IgD-negative memory B cell (primary cell): ENCODE measurements around the gene RCAN1. TPM values are rescaled to one million over a fixed set of nuclear protein-coding genes. Genes with fewer than 3 reads are reported as not detected.

ENCODE experiments used
- H3K27ac Mint-ChIP-seq, 3 donors: one replicate each; pipeline ENCODE4 v1.8.0; 2020 to 2022; ENCODE audit warnings: mild to moderate bottlenecking in 3 of 3, mixed read lengths in 3 of 3, moderate library complexity in 1 of 3
- H3K27me3 Mint-ChIP-seq: one replicate; pipeline ENCODE4 v1.8.0; 2021; ENCODE audit warnings: mixed read lengths
- H3K36me3 Mint-ChIP-seq: one replicate; pipeline ENCODE4 v1.8.0; 2020; ENCODE audit warnings: mild to moderate bottlenecking, mixed read lengths
- H3K4me1 Mint-ChIP-seq, 3 donors: one replicate each; pipeline ENCODE4 v1.8.0; 2020 to 2022; ENCODE audit warnings: mixed read lengths in 3 of 3, mild to moderate bottlenecking in 1 of 3
- H3K4me3 Mint-ChIP-seq, 4 donors: one replicate each; pipeline ENCODE4 v1.8.0; 2020 to 2022; ENCODE audit warnings: mild to moderate bottlenecking in 4 of 4, mixed read lengths in 4 of 4, moderate library complexity in 3 of 4
- H3K9me3 Mint-ChIP-seq, 3 donors: one replicate each; pipeline ENCODE4 v1.8.0; 2020 to 2021; ENCODE audit warnings: mixed read lengths in 3 of 3, mild to moderate bottlenecking in 1 of 3
- polyA plus RNA-seq: library from polyadenylated mRNA; unstranded; fragments of 300-500 nt; fragmentation: Illumina TruSeq; gene quantifications from one replicate; pipeline ENCODE4 v1.2.3, GENCODE V29; 2021

Gene RCAN1
- polyA plus RNA-seq, 1 donor from 2014 or later, result 6.3 TPM

DNA sequence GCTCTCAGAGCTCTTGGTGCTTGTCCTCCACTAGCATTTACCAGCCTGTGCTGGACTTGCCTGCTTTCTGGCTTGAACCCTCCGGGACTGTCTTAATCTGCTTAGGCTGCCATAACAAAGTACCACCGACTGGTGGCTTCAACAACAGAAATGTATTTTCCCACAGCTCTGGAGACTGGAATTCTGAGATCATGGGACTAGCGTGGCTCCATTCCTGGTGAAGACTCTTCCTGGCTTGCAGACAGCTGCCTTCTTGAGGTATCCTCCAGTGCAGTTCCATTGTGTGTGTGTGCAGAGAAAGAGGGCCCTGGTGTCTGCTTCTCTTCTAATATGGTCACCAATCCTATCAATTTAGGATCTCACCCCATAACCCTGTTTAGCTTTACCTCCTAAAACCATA is 22.0 kb upstream of the RCAN1 start:
- peaks cover 18% of the 10 kb centered on the region for H3K27me3 Mint-ChIP-seq
- H3K36me3 Mint-ChIP-seq, result peaks cover 1% of the 10 kb centered on the region
- peaks cover 11 to 19% (median 15%) of the 10 kb centered on the region in 3 donors for H3K4me1 Mint-ChIP-seq
- H3K9me3 Mint-ChIP-seq, result no peaks in the 10 kb centered on the region
- H3K27ac Mint-ChIP-seq, result no peak overlapping the region
- no peak overlapping the region for H3K4me3 Mint-ChIP-seq

DNA sequence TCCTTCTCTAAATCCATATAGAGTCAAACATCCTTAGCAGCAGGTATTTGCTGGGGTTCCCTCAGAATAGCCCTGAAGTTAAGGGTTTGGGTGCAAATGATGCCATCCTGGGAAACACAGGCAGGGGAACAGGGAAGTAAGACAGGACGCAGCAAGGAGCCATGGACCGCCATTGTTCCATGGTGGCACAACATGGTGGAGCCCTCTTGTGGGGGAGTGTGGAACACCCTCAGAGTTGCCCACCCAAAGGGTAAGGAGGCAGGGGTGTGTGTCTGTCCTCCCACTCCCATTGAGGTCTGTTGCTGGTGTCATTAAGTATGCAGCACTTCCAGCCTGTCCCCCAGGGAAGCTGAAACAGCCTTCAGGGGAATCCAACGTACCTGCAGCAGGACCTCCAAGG is 20.4 kb upstream of the RCAN1 start:
- Mint-ChIP-seq H3K9me3 (no peaks in the 10 kb centered on the region), H3K4me3 (no peak overlapping the region), H3K27ac (no peak overlapping the region), H3K36me3 (peaks cover 1% of the 10 kb centered on the region), H3K4me1 (peaks cover 5 to 8% (median 5%) of the 10 kb centered on the region in 3 donors), H3K27me3 (peaks cover 18% of the 10 kb centered on the region)

DNA sequence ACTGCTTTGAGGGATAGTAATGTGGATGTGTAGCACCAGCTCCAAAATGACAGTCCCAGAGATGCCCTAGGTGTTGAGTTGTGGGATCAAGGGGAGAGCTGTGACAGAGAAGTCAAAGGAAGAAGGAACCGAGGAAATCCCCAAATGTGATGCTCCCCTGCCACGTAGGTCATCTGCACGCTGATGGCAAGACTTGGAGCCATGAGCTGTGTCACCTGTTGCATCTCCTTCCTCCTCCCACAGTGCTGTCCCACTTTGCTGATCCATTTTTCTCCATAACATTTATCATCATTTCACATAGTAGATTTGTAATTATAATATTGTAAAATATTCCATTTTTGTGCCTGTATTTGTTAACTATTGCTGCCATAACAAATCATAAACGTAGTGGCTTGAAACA is 17.6 kb upstream of the RCAN1 start:
- Mint-ChIP-seq H3K4me3 (no peak overlapping the region), H3K27me3 (peaks cover 18% of the 10 kb centered on the region), H3K9me3 (no peaks in the 10 kb centered on the region), H3K27ac (no peak overlapping the region), H3K36me3 (peaks cover 1% of the 10 kb centered on the region), H3K4me1 (no peaks in the 10 kb centered on the region)

DNA sequence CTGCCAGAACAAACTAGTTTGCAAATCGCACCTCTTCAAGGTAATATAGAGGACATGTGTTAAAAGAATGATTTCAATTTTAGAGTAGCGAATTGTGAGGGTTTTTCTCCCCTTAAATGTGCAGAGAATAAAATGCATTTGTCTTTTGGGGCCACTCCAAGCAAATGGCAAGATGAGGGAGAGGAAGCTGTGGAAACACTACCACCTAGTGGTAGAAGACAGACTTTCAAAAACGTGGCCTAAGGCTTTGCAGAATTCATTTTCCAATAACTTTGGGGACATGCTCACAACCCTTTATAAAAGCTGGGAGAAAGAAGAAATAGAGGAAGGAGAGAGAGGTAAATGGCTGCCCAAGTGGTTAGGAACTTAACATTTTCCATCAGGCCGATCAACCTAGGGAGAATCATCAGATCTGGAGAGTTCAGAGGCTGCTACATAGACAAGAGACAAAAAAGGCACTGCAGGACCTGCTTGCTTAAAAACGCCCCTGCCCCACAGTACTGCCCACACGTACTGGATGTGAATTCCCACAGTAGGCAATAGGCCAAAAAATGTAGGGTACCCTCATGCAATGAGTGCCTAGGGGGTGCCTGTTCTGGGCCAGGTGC is 15.7 kb upstream of the RCAN1 start:
- Mint-ChIP-seq H3K36me3 (peaks cover 1% of the 10 kb centered on the region), H3K9me3 (no peaks in the 10 kb centered on the region), H3K27me3 (peaks cover 20% of the 10 kb centered on the region), H3K4me3 (no peak overlapping the region), H3K4me1 (no peaks in the 10 kb centered on the region), H3K27ac (no peak overlapping the region)

DNA sequence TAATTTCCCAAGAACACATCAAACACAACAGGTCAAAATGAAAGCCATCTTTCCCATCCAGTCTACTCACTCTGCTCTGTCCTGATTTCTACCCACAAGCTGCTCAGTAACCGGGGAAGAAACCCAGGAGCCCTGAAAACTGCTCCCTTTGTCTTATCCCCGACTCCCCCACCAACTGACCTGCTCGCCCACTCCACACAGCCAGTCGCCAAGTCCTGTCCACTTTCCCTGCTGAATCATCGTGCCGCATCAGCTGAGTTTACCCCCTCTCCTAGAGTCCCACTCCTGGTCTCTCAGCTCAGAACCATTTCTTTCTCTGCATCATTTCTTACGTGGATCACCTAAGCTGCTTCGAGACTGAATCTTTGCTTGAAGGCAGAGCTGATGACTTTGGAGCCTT is 11.2 kb upstream of the RCAN1 start:
- no peak overlapping the region for H3K27ac Mint-ChIP-seq
- peaks cover 0 to 9% (median 3%) of the 10 kb centered on the region in 3 donors for H3K4me1 Mint-ChIP-seq
- H3K27me3 Mint-ChIP-seq, result peaks cover 8% of the 10 kb centered on the region
- H3K4me3 Mint-ChIP-seq, result no peak overlapping the region
- no peaks in the 10 kb centered on the region for H3K9me3 Mint-ChIP-seq
- H3K36me3 Mint-ChIP-seq, result peaks cover 1% of the 10 kb centered on the region

DNA sequence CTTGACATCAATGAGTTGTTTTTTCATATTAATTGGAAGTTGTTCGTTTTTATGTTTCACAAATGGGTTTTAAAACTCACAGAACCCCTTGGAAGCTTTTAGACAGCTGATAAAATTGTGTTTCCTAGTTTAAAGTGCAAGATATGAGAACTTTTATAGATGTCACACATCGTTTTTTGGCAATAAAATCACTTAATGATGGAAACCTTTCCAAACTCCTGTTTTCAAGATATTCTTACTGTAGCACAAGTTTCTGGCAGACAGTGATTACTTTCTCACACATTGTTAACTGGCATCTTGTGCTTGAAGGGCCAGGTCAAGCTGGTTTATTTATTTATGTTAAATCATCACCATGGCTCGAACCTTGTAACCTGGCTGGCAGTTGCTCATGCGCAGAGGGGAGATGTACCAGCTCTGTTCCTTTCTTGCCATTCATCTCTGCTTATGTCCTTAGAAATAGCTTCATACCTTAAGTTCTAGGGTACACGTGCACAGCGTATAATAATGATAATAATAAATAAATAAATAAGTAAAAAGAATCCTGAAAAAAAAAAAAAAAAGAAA is 10.2 kb upstream of the RCAN1 start:
- no peaks in the 10 kb centered on the region for H3K9me3 Mint-ChIP-seq
- H3K36me3 Mint-ChIP-seq, result peaks cover 1% of the 10 kb centered on the region
- peaks cover 0 to 9% (median 3%) of the 10 kb centered on the region in 3 donors for H3K4me1 Mint-ChIP-seq
- H3K4me3 Mint-ChIP-seq, result no peak overlapping the region
- H3K27me3 Mint-ChIP-seq, result peaks cover 8% of the 10 kb centered on the region
- H3K27ac Mint-ChIP-seq, result no peak overlapping the region

DNA sequence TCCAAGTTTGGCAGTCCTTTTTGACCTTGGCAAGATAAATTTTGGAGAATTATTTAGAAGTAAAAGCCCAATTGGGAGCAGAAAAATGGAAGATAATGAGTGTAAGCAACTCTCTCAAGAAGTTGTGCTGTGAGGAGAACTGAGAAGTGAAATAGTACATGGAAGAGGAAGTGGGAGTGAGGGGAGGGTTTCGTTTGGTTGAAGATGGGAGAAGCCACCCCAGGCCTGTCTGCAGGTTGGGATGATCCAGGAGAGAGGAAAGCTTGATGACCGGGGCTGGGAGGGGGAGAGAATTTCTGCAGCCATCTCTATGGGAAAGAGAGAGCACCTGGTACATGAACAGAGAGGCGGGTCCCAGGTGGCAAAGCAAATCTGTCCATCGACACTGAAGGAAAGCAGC is 8.6 kb upstream of the RCAN1 start:
- Mint-ChIP-seq H3K27ac (no peak overlapping the region), H3K36me3 (peaks cover 1% of the 10 kb centered on the region), H3K4me3 (peak overlapping the region in 1 of 4 donors; percentile 3), H3K27me3 (peaks cover 10% of the 10 kb centered on the region), H3K9me3 (no peaks in the 10 kb centered on the region), H3K4me1 (peaks cover 0 to 9% (median 3%) of the 10 kb centered on the region in 3 donors)

DNA sequence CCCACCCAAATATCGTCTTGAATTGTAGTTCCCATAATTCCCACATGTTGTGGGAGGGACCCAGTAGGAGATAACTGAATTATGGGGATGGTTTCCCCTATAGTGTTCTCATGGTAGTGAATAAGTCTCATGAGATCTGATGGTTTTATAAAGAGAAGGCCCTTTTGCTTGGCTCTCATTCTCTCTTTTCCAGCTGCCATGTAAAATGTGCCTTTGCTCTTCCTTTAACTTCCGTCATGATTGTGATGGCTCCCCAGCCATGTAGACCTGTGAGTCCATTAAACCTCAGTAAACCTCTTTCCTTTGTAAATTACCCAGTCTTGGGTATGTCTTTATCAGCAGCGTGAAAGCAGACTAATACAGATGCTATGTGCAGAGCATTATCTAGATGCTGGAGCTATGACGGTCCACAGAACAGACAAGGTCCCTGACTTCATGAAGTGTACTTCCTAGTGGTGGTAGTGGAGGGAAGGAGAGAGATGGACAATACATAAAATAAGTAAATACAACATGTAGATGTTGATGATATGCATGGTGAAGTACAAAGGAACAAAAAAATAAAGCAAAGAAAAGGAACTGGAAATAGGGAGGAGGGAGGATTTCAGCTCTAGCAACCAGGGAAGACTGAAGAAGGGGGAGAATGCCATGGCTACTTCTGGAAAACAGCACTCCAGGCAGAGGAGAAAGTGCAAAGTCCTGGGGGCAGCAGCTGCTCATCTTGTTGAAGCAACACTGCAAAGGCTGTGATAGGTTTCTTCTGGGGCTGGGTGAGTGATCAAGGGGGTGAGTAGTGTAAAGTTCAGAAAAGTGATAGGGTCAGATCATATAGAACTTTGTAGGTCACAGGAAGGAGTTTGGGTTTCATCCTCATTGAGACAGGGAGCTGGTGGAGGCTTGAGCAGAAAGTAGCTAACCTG is 6.8 kb upstream of the RCAN1 start:
- H3K9me3 Mint-ChIP-seq, result no peaks in the 10 kb centered on the region
- H3K27me3 Mint-ChIP-seq, result peaks cover 8% of the 10 kb centered on the region

DNA sequence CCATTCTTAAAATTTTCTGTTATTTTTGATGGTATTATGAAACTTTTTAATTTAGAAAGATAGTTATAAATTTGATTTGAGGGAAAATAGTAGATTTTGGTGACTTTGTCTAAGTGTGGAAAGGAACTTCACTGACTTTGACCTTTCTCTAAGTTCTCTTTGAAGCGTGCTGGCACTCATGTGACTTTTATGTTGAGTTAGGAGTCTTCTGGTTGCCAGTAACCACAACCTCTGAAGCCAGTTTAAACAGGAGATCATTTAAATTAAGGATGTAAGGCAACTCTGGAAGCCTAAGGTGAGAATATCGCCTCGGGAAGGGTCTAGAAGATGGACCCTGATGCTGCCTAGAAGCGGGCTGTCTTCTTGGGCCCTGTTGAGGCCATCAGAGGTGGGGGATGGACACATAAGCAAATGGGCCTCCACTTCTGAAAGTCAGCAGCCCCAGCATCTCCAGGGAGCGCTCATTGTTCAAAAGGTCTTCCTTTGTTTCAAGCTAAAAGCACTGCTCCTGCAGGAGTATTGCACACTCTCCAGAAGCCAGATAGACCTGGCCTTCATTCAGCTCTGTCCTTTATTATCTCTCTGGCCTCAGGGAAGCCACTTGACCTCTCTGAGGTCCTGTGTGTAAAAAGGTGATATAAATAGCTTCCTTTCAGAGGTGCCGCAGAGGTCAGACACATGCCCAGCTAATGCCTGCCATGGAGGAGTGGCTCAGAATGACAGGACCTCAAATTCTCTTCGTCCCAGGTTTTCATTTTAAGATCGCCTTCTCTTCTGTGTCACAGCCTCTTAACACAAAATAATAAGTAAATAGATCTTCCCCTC is 5.1 kb upstream of the RCAN1 start:
- Mint-ChIP-seq H3K27ac (no peak overlapping the region), H3K4me1 (peaks cover 5 to 13% (median 6%) of the 10 kb centered on the region in 3 donors), H3K36me3 (peaks cover 1% of the 10 kb centered on the region), H3K4me3 (no peak overlapping the region), H3K9me3 (no peaks in the 10 kb centered on the region), H3K27me3 (peaks cover 8% of the 10 kb centered on the region)

More for the DNA sequence above, 6.8 kb upstream of the RCAN1 start:
- Mint-ChIP-seq H3K4me1 (peaks cover 0 to 11% (median 3%) of the 10 kb centered on the region in 3 donors), H3K36me3 (peaks cover 1% of the 10 kb centered on the region), H3K4me3 (no peak overlapping the region), H3K27ac (no peak overlapping the region)

DNA sequence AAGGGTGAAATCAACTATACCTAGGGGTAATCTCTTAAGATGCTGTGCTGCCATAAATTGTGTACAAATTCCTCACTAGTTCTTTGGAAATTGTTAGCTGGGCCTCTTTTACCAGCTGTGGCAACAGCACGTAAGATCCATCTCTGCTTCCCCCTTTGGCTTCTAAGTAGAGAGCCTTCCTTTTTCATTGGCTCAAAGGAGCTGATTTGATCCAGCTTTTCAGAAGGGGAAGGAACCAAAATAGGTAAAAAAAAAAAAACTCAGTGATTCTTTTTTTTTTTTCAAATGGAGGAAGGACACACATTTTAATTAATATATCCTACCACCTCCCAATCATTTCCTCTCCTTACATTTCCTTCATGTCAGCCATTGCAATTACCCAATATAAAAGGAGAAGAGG is 4.0 kb upstream of the RCAN1 start:
- H3K9me3 Mint-ChIP-seq, result no peaks in the 10 kb centered on the region
- H3K27ac Mint-ChIP-seq, result no peak overlapping the region
- peaks cover 1% of the 10 kb centered on the region for H3K36me3 Mint-ChIP-seq
- H3K27me3 Mint-ChIP-seq, result peaks cover 8% of the 10 kb centered on the region
- peaks cover 6 to 16% (median 8%) of the 10 kb centered on the region in 3 donors for H3K4me1 Mint-ChIP-seq
- H3K4me3 Mint-ChIP-seq, result no peak overlapping the region

DNA sequence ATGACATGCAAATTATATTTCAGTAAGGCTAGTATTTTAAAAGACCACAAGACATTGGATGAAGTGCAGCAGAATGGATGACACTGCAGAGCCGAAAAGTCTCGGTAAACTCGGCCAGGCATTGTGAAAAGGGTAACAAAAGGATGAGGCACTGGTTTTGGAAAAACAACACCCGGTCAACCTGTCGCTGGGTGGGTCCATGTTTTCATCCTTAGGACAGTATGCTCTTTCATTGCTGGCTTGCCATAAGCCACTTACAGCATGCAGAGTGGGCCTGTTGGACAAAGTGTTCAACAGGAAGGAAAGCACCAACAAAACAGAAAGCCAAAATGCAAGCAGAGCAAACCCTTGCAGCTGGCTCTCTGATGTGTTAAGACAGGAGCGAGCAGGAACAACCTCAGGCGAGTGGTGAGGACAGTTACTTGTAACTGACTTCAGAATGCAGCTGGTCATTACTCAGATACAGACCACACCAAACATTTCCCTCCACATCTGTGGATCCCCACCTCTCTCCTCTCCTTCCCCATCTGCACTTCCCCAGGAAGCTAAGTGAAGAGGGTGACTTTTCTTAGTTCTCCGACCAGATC is 2.9 kb upstream of the RCAN1 start:
- peaks cover 7% of the 10 kb centered on the region for H3K27me3 Mint-ChIP-seq
- peaks cover 1% of the 10 kb centered on the region for H3K36me3 Mint-ChIP-seq
- H3K27ac Mint-ChIP-seq, result no peak overlapping the region
- peaks cover 8 to 11% (median 8%) of the 10 kb centered on the region in 3 donors for H3K4me1 Mint-ChIP-seq
- no peaks in the 10 kb centered on the region for H3K9me3 Mint-ChIP-seq
- no peak overlapping the region for H3K4me3 Mint-ChIP-seq

DNA sequence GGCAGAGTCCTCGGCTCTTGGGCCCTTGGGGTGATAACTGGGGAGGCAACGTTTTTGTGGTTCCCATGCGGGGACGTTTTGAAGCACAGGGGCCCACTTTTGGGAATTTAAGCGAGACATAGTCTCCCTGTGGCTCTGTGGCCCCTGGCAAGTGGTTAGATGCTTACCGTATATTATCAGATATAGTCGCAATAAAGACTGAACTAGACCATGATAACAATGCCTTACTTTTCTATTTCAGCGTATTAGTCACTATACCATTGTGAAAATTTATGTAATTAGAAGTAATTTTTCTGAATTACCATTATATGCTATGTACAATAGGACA is 538 bp upstream of the RCAN1 start:
- H3K4me3 Mint-ChIP-seq, result peak overlapping the region; percentile 76 to 93 (median 84)
- H3K4me1 Mint-ChIP-seq, result peaks cover 7 to 13% (median 11%) of the 10 kb centered on the region in 3 donors
- no peaks in the 10 kb centered on the region for H3K9me3 Mint-ChIP-seq
- no peaks in the 10 kb centered on the region for H3K36me3 Mint-ChIP-seq
- peaks cover 3% of the 10 kb centered on the region for H3K27me3 Mint-ChIP-seq
- H3K27ac Mint-ChIP-seq, result peak overlapping the region in 2 of 3 donors; percentile 58 to 86

DNA sequence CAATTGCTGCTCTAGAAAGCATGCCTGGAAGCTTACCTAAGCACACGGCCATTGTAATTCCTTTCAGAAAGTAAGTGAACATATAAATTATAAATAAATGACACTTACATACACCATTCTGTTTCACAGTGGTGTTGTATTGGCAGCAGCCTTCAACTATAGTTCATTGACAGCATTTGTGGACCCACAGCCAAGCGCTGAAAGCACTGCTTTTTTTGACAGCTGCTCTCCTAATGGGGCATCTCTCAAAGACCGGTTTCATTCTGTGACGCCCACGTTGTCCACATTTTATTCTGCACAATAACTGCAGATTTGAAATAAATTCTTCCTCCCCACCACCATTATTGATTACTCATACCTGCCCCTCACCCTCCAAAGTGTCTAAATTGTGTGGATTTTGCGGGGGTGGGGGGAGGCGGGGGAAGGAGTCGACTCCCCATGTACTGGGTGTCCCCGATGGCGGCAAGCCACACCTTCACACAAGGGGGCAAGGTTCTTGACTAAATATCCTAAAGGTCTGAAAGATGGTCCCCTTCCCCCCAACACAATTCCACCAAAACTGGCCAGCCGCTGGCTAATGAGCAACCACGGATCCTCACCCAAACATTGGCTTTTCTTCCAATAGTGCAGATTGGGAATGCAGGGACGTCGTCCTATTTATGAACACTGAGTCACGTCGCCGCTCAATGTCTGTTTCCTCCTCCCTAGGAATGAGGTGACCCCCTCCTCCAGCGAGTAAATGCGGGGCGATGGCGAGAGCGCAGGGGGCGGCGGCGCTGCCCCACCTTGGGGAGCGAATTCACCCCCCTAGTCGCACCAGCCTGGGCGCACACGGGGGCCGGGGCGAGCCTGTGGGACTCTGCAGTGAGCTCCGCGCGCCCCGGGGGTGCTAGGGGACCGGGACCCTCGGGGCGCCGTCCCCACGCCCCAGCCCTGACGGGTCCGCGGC is 960 bp downstream of the RCAN1 start:
- H3K27ac Mint-ChIP-seq, result peak overlapping the region in 1 of 3 donors; percentile 64
- peaks cover 7 to 13% (median 11%) of the 10 kb centered on the region in 3 donors for H3K4me1 Mint-ChIP-seq
- H3K36me3 Mint-ChIP-seq, result peaks cover 2% of the 10 kb centered on the region
- peaks cover 2% of the 10 kb centered on the region for H3K27me3 Mint-ChIP-seq
- peak overlapping the region; percentile 79 to 93 (median 90) for H3K4me3 Mint-ChIP-seq
- no peaks in the 10 kb centered on the region for H3K9me3 Mint-ChIP-seq
